ENCODE measurements around the gene ACOXL.

ACOXL gene

GRCh38 chr2:110796716-110797301 lies 64.4 kb downstream of the ACOXL start:
- DNase-seq: no peak

GRCh38 chr2:110799376-110799775 lies 67.0 kb downstream of the ACOXL start:
- no peak for DNase-seq

- no peak for DNase-seq
Measured at GRCh38 chr2:110800611-110801402, 68.4 kb downstream of the ACOXL start.

- DNase-seq: no peak
Measured at GRCh38 chr2:110802208-110802932, 70.0 kb downstream of the ACOXL start.

GRCh38 chr2:110804433-110804832 lies 72.1 kb downstream of the ACOXL start:
- DNase-seq: no peak

- DNase-seq: peak; percentile 70
Measured at GRCh38 chr2:110804915-110805314, 72.5 kb downstream of the ACOXL start.

- DNase-seq: no peak
Measured at GRCh38 chr2:110805894-110806452, 73.6 kb downstream of the ACOXL start.

- no peak for DNase-seq
Measured at GRCh38 chr2:110807522-110807921, 75.1 kb downstream of the ACOXL start.

GRCh38 chr2:110810404-110810803 lies 78.0 kb downstream of the ACOXL start:
- no peak for DNase-seq

GRCh38 chr2:110812726-110813645 lies 80.6 kb downstream of the ACOXL start:
- DNase-seq: no peak

GRCh38 chr2:110813896-110814295 lies 81.5 kb downstream of the ACOXL start:
- no peak for DNase-seq

GRCh38 chr2:110815938-110816337 lies 83.6 kb downstream of the ACOXL start:
- DNase-seq: no peak

- no peak for DNase-seq
Measured at GRCh38 chr2:110816404-110817365, 84.3 kb downstream of the ACOXL start.

- DNase-seq: no peak
Measured at GRCh38 chr2:110818767-110819481, 86.6 kb downstream of the ACOXL start.

GRCh38 chr2:110819711-110820110 lies 87.3 kb downstream of the ACOXL start:
- no peak for DNase-seq

- no peak for DNase-seq
Measured at GRCh38 chr2:110820128-110820527, 87.8 kb downstream of the ACOXL start.

GRCh38 chr2:110823165-110823564 lies 90.8 kb downstream of the ACOXL start:
- no peak for DNase-seq

- DNase-seq: no peak
Measured at GRCh38 chr2:110827511-110827910, 95.1 kb downstream of the ACOXL start.

- DNase-seq: no peak
Measured at GRCh38 chr2:110828330-110828729, 96.0 kb downstream of the ACOXL start.

- DNase-seq: no peak
Measured at GRCh38 chr2:110829413-110830146, 97.2 kb downstream of the ACOXL start.
